HCT116 (cell line): ENCODE data around the gene SUGCT. TPM values are rescaled to one million over a fixed set of nuclear protein-coding genes. Genes with fewer than 3 reads are reported as not detected.

Experiments used
- ATAC-seq: fragments of 200-7000 bp; cut with Tn5 transposase; 2 replicates; pipeline ENCODE4 v1.9.1; 2020; ENCODE audit warnings: mild to moderate bottlenecking, moderate library complexity
- BruUV-seq: library from RNA; stranded (reverse); fragments of 400-500 nt; replicated peaks from 2 replicates; lab custom pipeline; 2021; lab: Mats Ljungman, UMichigan
- CTCF ChIA-PET: fragments of 300-600 bp; sonication (Branson Sonifier 250); formaldehyde crosslinking; loops from one replicate; lab custom pipeline; 2021; ENCODE audit warnings: antibody characterized with exemption; lab: Charles Lee
- POLR2A ChIA-PET: fragments of 300-600, 350-600 bp; sonication (Branson Sonifier 250); formaldehyde crosslinking; loops from one replicate; lab custom pipeline; 2021; ENCODE audit warnings: antibody characterized with exemption; lab: Charles Lee
- RAD21 ChIA-PET, 2 experiments: fragments of 300-600 bp; sonication (Branson Sonifier 250); formaldehyde crosslinking; loops; one replicate each; lab custom pipeline; 2023; ENCODE audit warnings: low total read pairs in 2 of 2; ENCODE audit not compliant: uncharacterized antibody in 2 of 2, unreplicated experiment in 2 of 2, low non-redundant PET in 1 of 2; lab: Charles Lee
- DNase-seq: peaks from one replicate; pipeline ENCODE4 v3.0.0-alpha.2; 2010; ENCODE audit warnings: low read depth, low spot score
- H2AFZ ChIP-seq: fragments of 200-600 bp; shearing (Covaris generic), sonication (generic); 2 replicates; pipeline ENCODE4 v1.6.1; 2017; ENCODE audit warnings: low read depth, mixed run types, mixed read lengths, antibody characterized with exemption, low read length; ENCODE audit not compliant: poor library complexity, severe bottlenecking
- H3K27ac ChIP-seq: 2 replicates; pipeline ENCODE4 v1.5.1; 2012; ENCODE audit warnings: low read depth, low read length
- H3K27me3 ChIP-seq: fragments of 200-600 bp; sonication (generic); 2 replicates; pipeline ENCODE4 v1.6.1; 2016; ENCODE audit warnings: mixed run types, low read length, mixed read lengths; ENCODE audit not compliant: insufficient read depth
- H3K36me3 ChIP-seq, 2 experiments: fragments of 200-500 bp in 1 of 2; fragments of 200-600 bp in 1 of 2; sonication (Bioruptor generic) in 1 of 2; sonication (generic) in 1 of 2; 2 replicates each; pipeline versions ENCODE4 v1.5.1 to v1.6.1; 2014 to 2016; ENCODE audit warnings: low read length in 2 of 2, inconsistent platforms in 1 of 2, mixed read lengths in 1 of 2, mixed run types in 1 of 2; ENCODE audit not compliant: insufficient read depth in 2 of 2, control insufficient read depth in 1 of 2
- H3K4me1 ChIP-seq, 2 experiments: fragments of 200-600 bp in 1 of 2; sonication (generic) in 1 of 2; 2 replicates each; pipeline versions ENCODE4 v1.5.1 to v1.6.1; 2012 to 2017; ENCODE audit warnings: low read length in 2 of 2, inconsistent platforms in 1 of 2, mild to moderate bottlenecking in 1 of 2, mixed read lengths in 1 of 2, mixed run types in 1 of 2, moderate library complexity in 1 of 2; ENCODE audit not compliant: insufficient read depth in 2 of 2, control insufficient read depth in 1 of 2
- H3K4me2 ChIP-seq: fragments of 200-600 bp; sonication (generic); 2 replicates; pipeline ENCODE4 v1.6.1; 2017; ENCODE audit warnings: mixed run types, low read length, mixed read lengths
- H3K4me3 ChIP-seq, 2 experiments: fragments of 200-600 bp in 1 of 2; sonication (generic) in 1 of 2; replicated peaks in 1 of 2; 2 replicates each; pipeline ENCODE4 v1.5.1; 2011 to 2016; ENCODE audit warnings: low read length in 2 of 2, control low read depth in 1 of 2, low read depth in 1 of 2, mild to moderate bottlenecking in 1 of 2, mixed read lengths in 1 of 2, mixed run types in 1 of 2
- H3K79me2 ChIP-seq: fragments of 200-600 bp; sonication (generic); 2 replicates; pipeline ENCODE4 v1.6.1; 2017; ENCODE audit warnings: mild to moderate bottlenecking, mixed run types, low read length, moderate library complexity, mixed read lengths; ENCODE audit not compliant: insufficient read depth
- H3K9ac ChIP-seq: fragments of 200-600 bp; sonication (generic); 2 replicates; pipeline ENCODE4 v1.6.1; 2016; ENCODE audit warnings: low read length, mixed read lengths
- H3K9me2 ChIP-seq: fragments of 200-600 bp; sonication (generic), shearing (Covaris generic); 2 replicates; pipeline ENCODE4 v1.6.1; 2017; ENCODE audit warnings: mixed run types, mild to moderate bottlenecking, moderate library complexity; ENCODE audit not compliant: insufficient read depth
- H3K9me3 ChIP-seq, 2 experiments: fragments of 200-500 bp in 1 of 2; fragments of 200-600 bp in 1 of 2; sonication (Bioruptor generic) in 1 of 2; sonication (generic) in 1 of 2; 2 replicates each; pipeline ENCODE4 v1.6.1; 2014 to 2017; ENCODE audit warnings: low read length in 2 of 2, mixed read lengths in 2 of 2, inconsistent platforms in 1 of 2, low read depth in 1 of 2, mild to moderate bottlenecking in 1 of 2, mixed run types in 1 of 2, moderate library complexity in 1 of 2; ENCODE audit not compliant: control insufficient read depth in 1 of 2, insufficient read depth in 1 of 2
- H4K20me1 ChIP-seq: fragments of 200-600 bp; sonication (generic), shearing (Covaris generic); 2 replicates; pipeline ENCODE4 v1.6.1; 2017; ENCODE audit warnings: mixed run types, mild to moderate bottlenecking, moderate library complexity; ENCODE audit not compliant: insufficient read depth
- CEBPB ChIP-seq: IDR thresholded peaks from 2 replicates; pipeline ENCODE4 v1.6.1; 2012; ENCODE audit warnings: low read depth
- EGR1 ChIP-seq: IDR thresholded peaks from 2 replicates; pipeline ENCODE4 v1.6.1; 2012; ENCODE audit warnings: low read depth
- ELF1 ChIP-seq: IDR thresholded peaks from 2 replicates; pipeline ENCODE4 v1.6.1; 2012; ENCODE audit warnings: low read depth, borderline replicate concordance
- FOSL1 ChIP-seq: IDR thresholded peaks from 2 replicates; pipeline ENCODE4 v1.6.1; 2012; ENCODE audit warnings: low read depth
- JUND ChIP-seq: IDR thresholded peaks from 2 replicates; pipeline ENCODE4 v1.6.1; 2012
- POLR2A ChIP-seq: IDR thresholded peaks from 2 replicates; pipeline ENCODE4 v1.7.0; 2011; ENCODE audit warnings: borderline replicate concordance; ENCODE audit not compliant: insufficient read depth, insufficient read length; ENCODE audit errors: extremely low read depth
- RAD21 ChIP-seq: IDR thresholded peaks from 2 replicates; pipeline ENCODE4 v1.6.1; 2012; ENCODE audit warnings: low read depth, mild to moderate bottlenecking
- SP1 ChIP-seq: IDR thresholded peaks from 2 replicates; pipeline ENCODE4 v1.6.1; 2012; ENCODE audit warnings: low read depth
- TCF7L2 ChIP-seq: IDR thresholded peaks from 2 replicates; pipeline ENCODE4 v1.7.0; 2011; ENCODE audit warnings: borderline replicate concordance, inconsistent platforms; ENCODE audit not compliant: insufficient read depth, insufficient read length; ENCODE audit errors: extremely low read depth
- ZFX ChIP-seq: fragments of 450-650 bp; IDR thresholded peaks from 2 replicates; pipeline ENCODE4 v1.6.1; 2017
- ZNF274 ChIP-seq: fragments of 200-500 bp; sonication (Bioruptor generic); IDR thresholded peaks from 2 replicates; pipeline ENCODE4 v1.6.1; 2014; ENCODE audit warnings: mild to moderate bottlenecking, low read depth, low read length, inconsistent platforms
- intact Hi-C: fragments of 100-400 bp; cut with micrococcal nuclease; formaldehyde crosslinking; loops from 2 replicates; pipeline ENCODE4 v1.10.0; 2022
- total RNA-seq: library from RNA; stranded (reverse); gene quantifications from one replicate; pipeline ENCODE4 v1.2.1, GENCODE V29; 2021; ENCODE audit not compliant: unreplicated experiment
- TF ChIP-seq, protein P1 (sequence below): IDR thresholded peaks from 2 replicates; pipeline ENCODE4 v1.6.1; 2012; ENCODE audit warnings: low read depth
- TF ChIP-seq, protein P2 (sequence below), 3 experiments: fragments of 200-600 bp in 1 of 3; sonication (generic) in 1 of 3; IDR thresholded peaks in 2 of 3; conservative IDR thresholded peaks in 1 of 3; 2 replicates each; pipeline ENCODE4 v1.5.1; 2012 to 2017; ENCODE audit warnings: low read depth in 2 of 3, low read length in 2 of 3, antibody characterized with exemption in 1 of 3, borderline replicate concordance in 1 of 3, control low read depth in 1 of 3, mild to moderate bottlenecking in 1 of 3, mixed read lengths in 1 of 3, mixed run types in 1 of 3, moderate library complexity in 1 of 3; ENCODE audit not compliant: insufficient read depth in 1 of 3
- TF ChIP-seq, protein P3 (sequence below): IDR thresholded peaks from 2 replicates; pipeline ENCODE4 v1.6.1; 2011; ENCODE audit warnings: mild to moderate bottlenecking, low read length, moderate library complexity; ENCODE audit not compliant: insufficient replicate concordance; ENCODE audit errors: extremely low read depth
- TF ChIP-seq, protein P4 (sequence below): IDR thresholded peaks from 2 replicates; pipeline ENCODE4 v1.6.1; 2012

The SUGCT gene
- total RNA-seq, 1 experiment from 2014 or later, result 4.4 TPM

DNA sequence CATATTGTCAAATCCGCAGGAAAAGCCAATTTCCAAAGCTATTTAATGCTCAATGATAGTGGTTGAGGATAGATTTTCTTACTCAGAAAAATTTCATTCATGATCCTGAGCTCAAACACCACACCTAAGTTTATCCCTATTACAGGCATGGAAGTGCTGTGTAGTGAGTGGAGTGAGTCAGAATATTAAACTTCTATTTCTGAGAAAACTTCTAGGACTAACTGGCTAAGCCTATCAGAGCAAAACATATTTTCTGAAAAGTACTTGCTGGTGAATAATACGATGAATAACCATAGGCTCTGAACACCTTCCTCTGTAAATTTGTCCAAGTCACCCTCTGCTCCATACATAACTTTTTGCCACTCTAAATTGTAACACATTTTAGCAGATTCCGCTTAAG is 221.5 kb downstream of the SUGCT start (continued):
- TF ChIP-seq, protein P1, sequence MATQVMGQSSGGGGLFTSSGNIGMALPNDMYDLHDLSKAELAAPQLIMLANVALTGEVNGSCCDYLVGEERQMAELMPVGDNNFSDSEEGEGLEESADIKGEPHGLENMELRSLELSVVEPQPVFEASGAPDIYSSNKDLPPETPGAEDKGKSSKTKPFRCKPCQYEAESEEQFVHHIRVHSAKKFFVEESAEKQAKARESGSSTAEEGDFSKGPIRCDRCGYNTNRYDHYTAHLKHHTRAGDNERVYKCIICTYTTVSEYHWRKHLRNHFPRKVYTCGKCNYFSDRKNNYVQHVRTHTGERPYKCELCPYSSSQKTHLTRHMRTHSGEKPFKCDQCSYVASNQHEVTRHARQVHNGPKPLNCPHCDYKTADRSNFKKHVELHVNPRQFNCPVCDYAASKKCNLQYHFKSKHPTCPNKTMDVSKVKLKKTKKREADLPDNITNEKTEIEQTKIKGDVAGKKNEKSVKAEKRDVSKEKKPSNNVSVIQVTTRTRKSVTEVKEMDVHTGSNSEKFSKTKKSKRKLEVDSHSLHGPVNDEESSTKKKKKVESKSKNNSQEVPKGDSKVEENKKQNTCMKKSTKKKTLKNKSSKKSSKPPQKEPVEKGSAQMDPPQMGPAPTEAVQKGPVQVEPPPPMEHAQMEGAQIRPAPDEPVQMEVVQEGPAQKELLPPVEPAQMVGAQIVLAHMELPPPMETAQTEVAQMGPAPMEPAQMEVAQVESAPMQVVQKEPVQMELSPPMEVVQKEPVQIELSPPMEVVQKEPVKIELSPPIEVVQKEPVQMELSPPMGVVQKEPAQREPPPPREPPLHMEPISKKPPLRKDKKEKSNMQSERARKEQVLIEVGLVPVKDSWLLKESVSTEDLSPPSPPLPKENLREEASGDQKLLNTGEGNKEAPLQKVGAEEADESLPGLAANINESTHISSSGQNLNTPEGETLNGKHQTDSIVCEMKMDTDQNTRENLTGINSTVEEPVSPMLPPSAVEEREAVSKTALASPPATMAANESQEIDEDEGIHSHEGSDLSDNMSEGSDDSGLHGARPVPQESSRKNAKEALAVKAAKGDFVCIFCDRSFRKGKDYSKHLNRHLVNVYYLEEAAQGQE, result no peak
- no peak for TF ChIP-seq POLR2A

DNA sequence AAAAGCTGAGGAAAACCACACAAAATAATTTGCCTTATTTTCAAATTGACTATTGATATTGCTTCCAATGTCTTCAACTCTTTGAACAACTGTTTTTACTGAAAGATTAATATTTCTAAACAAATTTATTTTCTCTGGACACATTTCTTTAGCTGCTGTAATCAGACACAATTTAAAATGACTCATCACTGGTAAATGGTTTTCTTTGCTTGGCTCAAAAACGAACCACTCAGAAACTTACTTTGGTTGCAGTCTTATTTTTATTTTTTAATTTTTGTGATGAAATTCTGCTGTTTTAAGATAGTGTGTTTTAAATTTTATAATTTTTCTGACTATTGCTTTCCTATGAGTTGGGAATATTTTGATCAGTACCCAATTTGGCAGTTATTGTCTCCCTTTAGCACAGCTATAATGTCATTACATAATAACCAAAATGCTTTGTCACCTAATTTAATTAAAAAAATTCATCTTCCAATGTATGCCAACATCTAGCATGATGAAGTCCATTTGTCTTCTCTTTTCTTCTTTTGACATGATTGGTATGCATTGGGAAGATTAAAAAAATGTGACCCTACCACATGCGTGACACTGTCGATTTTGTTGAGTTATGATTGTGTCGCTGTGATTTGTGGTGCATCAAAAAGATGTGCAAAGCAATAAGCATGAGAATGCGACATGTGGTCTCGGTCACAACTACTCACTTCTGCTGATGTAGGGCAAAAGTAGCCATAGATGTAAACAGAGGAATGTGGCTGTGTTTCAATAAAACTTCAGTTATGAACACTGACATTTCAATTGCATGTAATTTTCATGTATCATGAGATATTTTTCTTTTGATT is 222.3 kb downstream of the SUGCT start:
- H3K4me2 ChIP-seq, result no peak overlapping the region
- no peak for TF ChIP-seq ZNF274
- no peak for TF ChIP-seq ELF1
- TF ChIP-seq, protein P2, sequence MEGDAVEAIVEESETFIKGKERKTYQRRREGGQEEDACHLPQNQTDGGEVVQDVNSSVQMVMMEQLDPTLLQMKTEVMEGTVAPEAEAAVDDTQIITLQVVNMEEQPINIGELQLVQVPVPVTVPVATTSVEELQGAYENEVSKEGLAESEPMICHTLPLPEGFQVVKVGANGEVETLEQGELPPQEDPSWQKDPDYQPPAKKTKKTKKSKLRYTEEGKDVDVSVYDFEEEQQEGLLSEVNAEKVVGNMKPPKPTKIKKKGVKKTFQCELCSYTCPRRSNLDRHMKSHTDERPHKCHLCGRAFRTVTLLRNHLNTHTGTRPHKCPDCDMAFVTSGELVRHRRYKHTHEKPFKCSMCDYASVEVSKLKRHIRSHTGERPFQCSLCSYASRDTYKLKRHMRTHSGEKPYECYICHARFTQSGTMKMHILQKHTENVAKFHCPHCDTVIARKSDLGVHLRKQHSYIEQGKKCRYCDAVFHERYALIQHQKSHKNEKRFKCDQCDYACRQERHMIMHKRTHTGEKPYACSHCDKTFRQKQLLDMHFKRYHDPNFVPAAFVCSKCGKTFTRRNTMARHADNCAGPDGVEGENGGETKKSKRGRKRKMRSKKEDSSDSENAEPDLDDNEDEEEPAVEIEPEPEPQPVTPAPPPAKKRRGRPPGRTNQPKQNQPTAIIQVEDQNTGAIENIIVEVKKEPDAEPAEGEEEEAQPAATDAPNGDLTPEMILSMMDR (IDR thresholded peaks at IDR 0.05 in 2 of 3, conservative IDR thresholded peaks at IDR 0.05 in 1 of 3; ENCODE audit: borderline replicate concordance in 1 of 3, insufficient read depth in 1 of 3, low read depth in 2 of 3, low read length in 2 of 3), result no peak
- TF ChIP-seq, protein P3, sequence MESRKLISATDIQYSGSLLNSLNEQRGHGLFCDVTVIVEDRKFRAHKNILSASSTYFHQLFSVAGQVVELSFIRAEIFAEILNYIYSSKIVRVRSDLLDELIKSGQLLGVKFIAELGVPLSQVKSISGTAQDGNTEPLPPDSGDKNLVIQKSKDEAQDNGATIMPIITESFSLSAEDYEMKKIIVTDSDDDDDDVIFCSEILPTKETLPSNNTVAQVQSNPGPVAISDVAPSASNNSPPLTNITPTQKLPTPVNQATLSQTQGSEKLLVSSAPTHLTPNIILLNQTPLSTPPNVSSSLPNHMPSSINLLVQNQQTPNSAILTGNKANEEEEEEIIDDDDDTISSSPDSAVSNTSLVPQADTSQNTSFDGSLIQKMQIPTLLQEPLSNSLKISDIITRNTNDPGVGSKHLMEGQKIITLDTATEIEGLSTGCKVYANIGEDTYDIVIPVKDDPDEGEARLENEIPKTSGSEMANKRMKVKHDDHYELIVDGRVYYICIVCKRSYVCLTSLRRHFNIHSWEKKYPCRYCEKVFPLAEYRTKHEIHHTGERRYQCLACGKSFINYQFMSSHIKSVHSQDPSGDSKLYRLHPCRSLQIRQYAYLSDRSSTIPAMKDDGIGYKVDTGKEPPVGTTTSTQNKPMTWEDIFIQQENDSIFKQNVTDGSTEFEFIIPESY, result no peak
- no peak for TF ChIP-seq EGR1
- TF ChIP-seq FOSL1, result no peak
- TF ChIP-seq CEBPB, result no peak
- TF ChIP-seq TCF7L2, result no peak
- TF ChIP-seq, protein P4, sequence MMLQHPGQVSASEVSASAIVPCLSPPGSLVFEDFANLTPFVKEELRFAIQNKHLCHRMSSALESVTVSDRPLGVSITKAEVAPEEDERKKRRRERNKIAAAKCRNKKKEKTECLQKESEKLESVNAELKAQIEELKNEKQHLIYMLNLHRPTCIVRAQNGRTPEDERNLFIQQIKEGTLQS, result no peak
- TF ChIP-seq RAD21, result no peak
- TF ChIP-seq SP1, result no peak
- no peak for TF ChIP-seq ZFX
- TF ChIP-seq JUND, result no peak
- BruUV-seq, result no TSS peak
- ATAC-seq (no peak), DNase-seq (no peak)
- H3K9ac ChIP-seq, result no peak overlapping the region
- intact Hi-C loops, result no loop called here
- no peak overlapping the region for H2AFZ ChIP-seq
- H3K27me3 ChIP-seq, result no peaks in the 10 kb centered on the region
- no peaks in the 10 kb centered on the region for H3K79me2 ChIP-seq
- H3K36me3 ChIP-seq, result no peaks in the 10 kb centered on the region
- H4K20me1 ChIP-seq, result no peaks in the 10 kb centered on the region
- POLR2A ChIA-PET, result no interaction called here
- H3K9me2 ChIP-seq, result no peaks in the 10 kb centered on the region
- H3K9me3 ChIP-seq, result no peaks in the 10 kb centered on the region
- RAD21 ChIA-PET, result no interaction called here
- CTCF ChIA-PET, result no interaction called here
- no peaks in the 10 kb centered on the region for H3K4me1 ChIP-seq
- H3K4me3 ChIP-seq, result no peak overlapping the region
- no peak overlapping the region for H3K27ac ChIP-seq
